ENCODE data around the gene RABGAP1L. TPM values are rescaled to one million over a fixed set of nuclear protein-coding genes. Genes with fewer than 3 reads are reported as not detected.

The RABGAP1L gene
- total RNA-seq, 6 donors from 2014 or later = 41.3 to 229 (median 85.3) TPM

DNA sequence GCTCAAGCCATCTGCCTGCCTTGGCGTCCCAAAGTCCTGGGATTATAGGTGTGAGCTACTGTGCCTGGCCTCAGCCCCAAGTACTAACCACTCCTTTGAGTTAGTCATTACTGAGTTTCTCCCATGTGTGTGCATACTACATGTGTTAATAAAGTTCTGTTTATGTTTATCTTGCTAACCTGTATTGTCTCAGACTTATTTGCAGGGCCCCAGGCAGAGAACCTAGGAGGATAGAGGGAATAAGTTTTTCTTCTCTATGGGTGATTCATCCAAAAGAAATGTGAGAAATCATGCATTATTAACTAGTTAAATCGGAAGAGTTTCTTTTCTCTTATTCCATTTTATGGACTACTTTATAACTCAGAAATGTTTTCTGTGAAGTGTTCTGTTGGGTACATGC is 636.5 kb downstream of the RABGAP1L start:
- no peak overlapping the region for H3K4me3 ChIP-seq
- H3K27ac ChIP-seq = no peak overlapping the region
- H3K27me3 ChIP-seq = no peaks in the 10 kb centered on the region
- no peaks in the 10 kb centered on the region for H3K36me3 ChIP-seq
- DNase-seq (no peak), ATAC-seq (ENCODE audit: low FRiP score in 2 of 2) (no peak)
- TF ChIP-seq EP300 (IDR thresholded peaks at IDR 0.05) (no peak), POLR2AphosphoS5 (IDR thresholded peaks at IDR 0.05) (no peak), POLR2A (IDR thresholded peaks at IDR 0.05) (no peak)
- TF ChIP-seq, protein P1, sequence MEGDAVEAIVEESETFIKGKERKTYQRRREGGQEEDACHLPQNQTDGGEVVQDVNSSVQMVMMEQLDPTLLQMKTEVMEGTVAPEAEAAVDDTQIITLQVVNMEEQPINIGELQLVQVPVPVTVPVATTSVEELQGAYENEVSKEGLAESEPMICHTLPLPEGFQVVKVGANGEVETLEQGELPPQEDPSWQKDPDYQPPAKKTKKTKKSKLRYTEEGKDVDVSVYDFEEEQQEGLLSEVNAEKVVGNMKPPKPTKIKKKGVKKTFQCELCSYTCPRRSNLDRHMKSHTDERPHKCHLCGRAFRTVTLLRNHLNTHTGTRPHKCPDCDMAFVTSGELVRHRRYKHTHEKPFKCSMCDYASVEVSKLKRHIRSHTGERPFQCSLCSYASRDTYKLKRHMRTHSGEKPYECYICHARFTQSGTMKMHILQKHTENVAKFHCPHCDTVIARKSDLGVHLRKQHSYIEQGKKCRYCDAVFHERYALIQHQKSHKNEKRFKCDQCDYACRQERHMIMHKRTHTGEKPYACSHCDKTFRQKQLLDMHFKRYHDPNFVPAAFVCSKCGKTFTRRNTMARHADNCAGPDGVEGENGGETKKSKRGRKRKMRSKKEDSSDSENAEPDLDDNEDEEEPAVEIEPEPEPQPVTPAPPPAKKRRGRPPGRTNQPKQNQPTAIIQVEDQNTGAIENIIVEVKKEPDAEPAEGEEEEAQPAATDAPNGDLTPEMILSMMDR (IDR thresholded peaks at IDR 0.05) = no peak
- H3K9me3 ChIP-seq = no peaks in the 10 kb centered on the region
- H3K4me1 ChIP-seq = peaks cover 0 to 12% (median 9%) of the 10 kb centered on the region in 4 donors
- 96 to 98% methylated on average over 2 of the region's 2 CpGs for WGBS, 2 donors

DNA sequence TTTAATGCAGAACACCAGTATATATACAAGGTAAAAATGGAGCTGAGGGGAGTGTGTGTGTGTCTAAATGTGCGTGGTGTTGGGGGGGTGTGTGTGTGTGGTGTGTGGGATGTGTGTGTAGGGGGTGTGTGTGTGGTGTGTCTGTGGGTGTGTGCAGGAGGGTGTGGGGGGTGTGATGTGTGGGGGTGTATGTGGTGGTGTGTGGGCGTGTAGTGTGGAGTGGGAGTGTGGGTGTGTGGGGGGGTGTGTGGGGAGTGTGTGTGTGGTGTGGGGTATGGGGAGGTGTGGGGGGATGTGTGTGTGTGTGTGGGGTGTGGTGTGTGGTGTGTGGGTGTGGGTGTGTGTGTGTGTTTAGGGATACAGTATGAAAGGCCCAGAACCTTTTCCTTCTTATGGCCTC is 638.1 kb downstream of the RABGAP1L start:
- Histone ChIP-seq H3K36me3 (no peaks in the 10 kb centered on the region), H3K4me1 (peaks cover 0 to 14% (median 10%) of the 10 kb centered on the region in 4 donors), H3K27me3 (no peaks in the 10 kb centered on the region), H3K4me3 (no peak overlapping the region), H3K27ac (no peak overlapping the region), H3K9me3 (no peaks in the 10 kb centered on the region)
- ATAC-seq (ENCODE audit: low FRiP score in 2 of 2) (peak in 1 of 2 donors; percentile 27), DNase-seq (no peak)
- 93 to 96% methylated on average over 2 of the region's 2 CpGs for WGBS, 2 donors
- TF ChIP-seq EP300 (IDR thresholded peaks at IDR 0.05) (no peak), POLR2A (IDR thresholded peaks at IDR 0.05) (no peak), POLR2AphosphoS5 (IDR thresholded peaks at IDR 0.05) (no peak)
- TF ChIP-seq, protein P1 (IDR thresholded peaks at IDR 0.05) = no peak

DNA sequence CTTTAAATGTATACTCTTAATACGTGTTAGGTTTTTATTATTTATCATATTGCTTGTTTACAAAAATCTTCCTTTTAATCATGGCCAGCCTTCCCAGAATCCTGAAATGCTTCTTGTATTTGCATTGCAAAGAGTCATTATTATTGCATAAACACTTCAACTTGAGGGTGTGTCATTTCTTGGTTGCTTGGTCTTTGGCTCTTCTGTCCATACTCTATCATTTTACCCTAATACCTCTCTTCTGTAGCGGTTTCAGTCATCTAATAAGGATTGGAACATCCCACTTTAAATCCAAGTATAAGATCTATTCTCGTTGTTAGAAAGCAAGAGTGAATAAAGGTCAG is 639.8 kb downstream of the RABGAP1L start:
- peak overlapping the region in 3 of 4 donors; percentile 46 to 59 (median 48) for H3K4me3 ChIP-seq
- H3K36me3 ChIP-seq = no peaks in the 10 kb centered on the region
- H3K4me1 ChIP-seq = peaks cover 0 to 14% (median 10%) of the 10 kb centered on the region in 4 donors
- H3K9me3 ChIP-seq = no peaks in the 10 kb centered on the region
- peak in 1 of 2 donors; percentile 57 for ATAC-seq (ENCODE audit: low FRiP score in 2 of 2)
- no peaks in the 10 kb centered on the region for H3K27me3 ChIP-seq
- peak overlapping the region; percentile 45 to 63 (median 58) for H3K27ac ChIP-seq
- TF ChIP-seq EP300 (IDR thresholded peaks at IDR 0.05) (no peak), POLR2A (IDR thresholded peaks at IDR 0.05) (no peak), POLR2AphosphoS5 (IDR thresholded peaks at IDR 0.05) (no peak)
- TF ChIP-seq, protein P1 (IDR thresholded peaks at IDR 0.05) = no peak
- WGBS, 2 donors = 36 to 42% methylated on average over 3 of the region's 3 CpGs
- DNase-seq = no peak

DNA sequence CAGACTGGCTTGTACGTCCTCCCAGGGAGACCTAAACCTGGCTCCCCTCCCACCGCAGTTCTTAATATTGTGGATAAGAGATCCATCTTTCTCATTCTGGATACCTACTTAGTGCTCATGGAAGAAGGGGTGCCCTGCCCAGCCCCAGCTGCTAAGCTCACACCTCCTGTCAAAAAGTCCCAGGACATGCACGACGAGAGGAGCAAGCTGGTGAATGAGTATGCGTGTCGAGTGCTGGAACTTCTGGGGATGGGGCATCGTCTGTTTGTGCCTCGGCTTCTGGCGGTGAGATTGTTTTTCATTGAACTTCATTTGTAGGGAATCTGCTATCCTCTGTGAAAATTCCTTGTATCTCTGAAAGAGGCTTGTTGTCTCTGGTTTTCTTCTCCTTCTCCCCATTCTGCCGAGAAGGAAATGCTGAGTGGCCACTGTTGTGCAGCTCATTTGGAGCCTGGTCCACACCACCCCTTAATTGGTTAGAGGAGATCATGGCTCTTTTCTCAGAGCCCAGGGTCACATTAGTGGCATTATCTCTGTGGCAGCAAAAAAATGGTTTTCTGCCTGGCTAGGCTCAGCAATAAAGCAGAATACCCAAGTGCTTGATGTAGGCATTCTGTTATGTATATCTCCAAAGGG is 641.0 kb downstream of the RABGAP1L start:
- Histone ChIP-seq H3K4me1 (peaks cover 0 to 14% (median 10%) of the 10 kb centered on the region in 4 donors), H3K27ac (peak overlapping the region in 3 of 4 donors; percentile 55 to 63 (median 62)), H3K9me3 (no peaks in the 10 kb centered on the region), H3K36me3 (no peaks in the 10 kb centered on the region), H3K4me3 (peak overlapping the region; percentile 19 to 59 (median 47)), H3K27me3 (no peaks in the 10 kb centered on the region)
- DNase-seq = no peak
- TF ChIP-seq, protein P1 (IDR thresholded peaks at IDR 0.05) = no peak
- TF ChIP-seq POLR2AphosphoS5 (IDR thresholded peaks at IDR 0.05) (no peak), EP300 (IDR thresholded peaks at IDR 0.05) (no peak), POLR2A (IDR thresholded peaks at IDR 0.05) (no peak)
- peak; percentile 39 to 56 for ATAC-seq (ENCODE audit: low FRiP score in 2 of 2)
- 12 to 22% methylated on average over 10 of the region's 10 CpGs for WGBS, 2 donors

DNA sequence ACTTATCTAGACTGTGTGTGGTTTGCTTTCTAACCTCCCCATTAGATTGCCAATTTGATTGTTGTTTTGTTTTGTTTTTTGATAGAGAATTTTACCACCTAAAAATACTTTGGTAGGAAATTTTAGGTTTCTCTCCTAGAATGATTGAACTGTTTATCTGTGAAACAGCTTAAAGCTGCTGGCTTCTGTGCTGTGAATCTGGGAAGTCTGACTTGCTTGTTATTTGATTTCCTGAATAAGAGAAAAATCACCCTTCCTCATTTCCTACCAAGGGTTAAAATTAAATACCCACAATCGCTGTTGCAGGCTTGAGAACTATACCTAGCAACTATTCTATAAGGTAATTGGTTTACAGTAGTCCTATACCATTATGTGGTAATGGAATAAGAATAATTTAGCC is 641.6 kb downstream of the RABGAP1L start:
- peaks cover 0 to 14% (median 10%) of the 10 kb centered on the region in 4 donors for H3K4me1 ChIP-seq
- ATAC-seq (ENCODE audit: low FRiP score in 2 of 2) (no peak), DNase-seq (no peak)
- H3K4me3 ChIP-seq = peak overlapping the region in 1 of 4 donors; percentile 59
- 3 to 14% methylated on average over 1 of the region's 1 CpG for WGBS, 2 donors
- H3K27me3 ChIP-seq = no peaks in the 10 kb centered on the region
- H3K9me3 ChIP-seq = no peaks in the 10 kb centered on the region
- TF ChIP-seq, protein P1 (IDR thresholded peaks at IDR 0.05) = no peak
- no peak for TF ChIP-seq POLR2AphosphoS5 (IDR thresholded peaks at IDR 0.05)
- no peak for TF ChIP-seq EP300 (IDR thresholded peaks at IDR 0.05)
- no peak for TF ChIP-seq POLR2A (IDR thresholded peaks at IDR 0.05)
- H3K27ac ChIP-seq = no peak overlapping the region
- H3K36me3 ChIP-seq = no peaks in the 10 kb centered on the region
